ENCODE results near the gene FA2H. TPM values are rescaled to one million over a fixed set of nuclear protein-coding genes. Genes with fewer than 3 reads are reported as not detected.

Gene FA2H
- total RNA-seq, 1 donor from 2014 or later, result not detected

GRCh38 chr16:74711938-74712337 is 62.7 kb downstream of the FA2H start:
- no peak overlapping the region for H3K9ac ChIP-seq
- peaks cover 3% of the 10 kb centered on the region for H3K4me1 ChIP-seq
- no peaks in the 10 kb centered on the region for H3K9me3 Mint-ChIP-seq
- H3K27me3 ChIP-seq, result peaks cover 3% of the 10 kb centered on the region
- H2AFZ ChIP-seq (replicated peaks), result no peak overlapping the region
- H4K20me1 ChIP-seq (ENCODE audit: low read depth), result no peaks in the 10 kb centered on the region
- H3K4me2 ChIP-seq, result no peak overlapping the region
- H3K27me3 Mint-ChIP-seq (ENCODE audit: insufficient read depth, low read depth), result peaks cover 10% of the 10 kb centered on the region
- TF ChIP-seq EZH2 (IDR thresholded peaks at IDR 0.05) (no peak), EZH2phosphoT487 (IDR thresholded peaks at IDR 0.05) (no peak), CTCF (IDR thresholded peaks at IDR 0.05) (no peak)
- H3K4me3 Mint-ChIP-seq, result no peak overlapping the region
- H3K36me3 Mint-ChIP-seq, result no peaks in the 10 kb centered on the region
- no peaks in the 10 kb centered on the region for H3F3A ChIP-seq (ENCODE audit: low read depth)
- H3K27ac ChIP-seq, result no peak overlapping the region
- no peak for DNase-seq (ENCODE audit: low spot score)
- no peaks in the 10 kb centered on the region for H3K36me3 ChIP-seq
- H3K9me3 ChIP-seq (ENCODE audit: low read depth), result no peaks in the 10 kb centered on the region
- no peak overlapping the region for H3K4me3 ChIP-seq
- H3K4me1 Mint-ChIP-seq, result peaks cover 7% of the 10 kb centered on the region
- H3K27ac Mint-ChIP-seq, result no peak overlapping the region
- H3K79me2 ChIP-seq (ENCODE audit: low read depth), result no peaks in the 10 kb centered on the region

- TF ChIP-seq EZH2 (IDR thresholded peaks at IDR 0.05), result no peak
- no peak for TF ChIP-seq CTCF (IDR thresholded peaks at IDR 0.05)
- TF ChIP-seq EZH2phosphoT487 (IDR thresholded peaks at IDR 0.05), result no peak
- Mint-ChIP-seq H3K4me1 (peaks cover 7% of the 10 kb centered on the region), H3K27ac (no peak overlapping the region), H3K4me3 (no peak overlapping the region), H3K27me3 (ENCODE audit: insufficient read depth, low read depth) (peaks cover 10% of the 10 kb centered on the region), H3K9me3 (no peaks in the 10 kb centered on the region), H3K36me3 (no peaks in the 10 kb centered on the region)
- Histone ChIP-seq H4K20me1 (ENCODE audit: low read depth) (no peaks in the 10 kb centered on the region), H3K79me2 (ENCODE audit: low read depth) (no peaks in the 10 kb centered on the region), H3K27ac (no peak overlapping the region), H2AFZ (replicated peaks) (no peak overlapping the region), H3K4me2 (no peak overlapping the region), H3F3A (ENCODE audit: low read depth) (no peaks in the 10 kb centered on the region), H3K4me1 (peaks cover 3% of the 10 kb centered on the region), H3K27me3 (peaks cover 3% of the 10 kb centered on the region), H3K9me3 (ENCODE audit: low read depth) (no peaks in the 10 kb centered on the region), H3K36me3 (no peaks in the 10 kb centered on the region), H3K4me3 (no peak overlapping the region), H3K9ac (no peak overlapping the region)
- no peak for DNase-seq (ENCODE audit: low spot score)
Observed at GRCh38 chr16:74710401-74710800, 64.2 kb downstream of the FA2H start.

- DNase-seq (ENCODE audit: low spot score), result peak; percentile 85
- Histone ChIP-seq H3F3A (ENCODE audit: low read depth) (no peaks in the 10 kb centered on the region), H4K20me1 (ENCODE audit: low read depth) (no peaks in the 10 kb centered on the region), H3K4me3 (no peak overlapping the region), H3K79me2 (ENCODE audit: low read depth) (no peaks in the 10 kb centered on the region), H3K9ac (no peak overlapping the region), H3K4me1 (peaks cover 3% of the 10 kb centered on the region), H2AFZ (replicated peaks) (no peak overlapping the region), H3K4me2 (no peak overlapping the region), H3K27me3 (peaks cover 3% of the 10 kb centered on the region), H3K9me3 (ENCODE audit: low read depth) (no peaks in the 10 kb centered on the region), H3K27ac (no peak overlapping the region), H3K36me3 (no peaks in the 10 kb centered on the region)
- Mint-ChIP-seq H3K27me3 (ENCODE audit: insufficient read depth, low read depth) (peaks cover 10% of the 10 kb centered on the region), H3K4me3 (no peak overlapping the region), H3K9me3 (no peaks in the 10 kb centered on the region), H3K36me3 (no peaks in the 10 kb centered on the region), H3K4me1 (peaks cover 6% of the 10 kb centered on the region), H3K27ac (no peak overlapping the region)
- peak; percentile 99 for TF ChIP-seq CTCF (IDR thresholded peaks at IDR 0.05)
- TF ChIP-seq EZH2phosphoT487 (IDR thresholded peaks at IDR 0.05), result no peak
- no peak for TF ChIP-seq EZH2 (IDR thresholded peaks at IDR 0.05)
Observed at GRCh38 chr16:74709441-74709877, 65.2 kb downstream of the FA2H start.
